GM19463 (cell line): ENCODE data around the gene NDC80.
"Not testable (repeated sequence)": the region's sequence is repeated elsewhere in the genome, so short reads cannot be mapped to it uniquely, and the experiment has no call there.

Experiments used
- ATAC-seq: cut with Tn5 transposase; IDR thresholded peaks from one replicate; pipeline ENCODE4 v1.9.1; 2021; ENCODE audit warnings: mild to moderate bottlenecking, moderate library complexity; ENCODE audit not compliant: unreplicated experiment

NDC80 gene

GRCh38 chr18:2662288-2662687, 90.9 kb downstream of the NDC80 start:
- ATAC-seq: not testable (repeated sequence)

- no peak for ATAC-seq
These were observed 91.6 kb downstream of the NDC80 start for GRCh38 chr18:2662990-2663389.
